HG03457 (cell line): ENCODE measurements around the gene PALLD.
"Not testable (repeated sequence)": the region's sequence is repeated elsewhere in the genome, so short reads cannot be mapped to it uniquely, and the experiment has no call there.

Source experiments
- ATAC-seq: cut with Tn5 transposase; IDR thresholded peaks from one replicate; pipeline ENCODE4 v1.9.1; 2021; ENCODE audit warnings: moderate number of reproducible peaks; ENCODE audit not compliant: unreplicated experiment

PALLD gene

DNA sequence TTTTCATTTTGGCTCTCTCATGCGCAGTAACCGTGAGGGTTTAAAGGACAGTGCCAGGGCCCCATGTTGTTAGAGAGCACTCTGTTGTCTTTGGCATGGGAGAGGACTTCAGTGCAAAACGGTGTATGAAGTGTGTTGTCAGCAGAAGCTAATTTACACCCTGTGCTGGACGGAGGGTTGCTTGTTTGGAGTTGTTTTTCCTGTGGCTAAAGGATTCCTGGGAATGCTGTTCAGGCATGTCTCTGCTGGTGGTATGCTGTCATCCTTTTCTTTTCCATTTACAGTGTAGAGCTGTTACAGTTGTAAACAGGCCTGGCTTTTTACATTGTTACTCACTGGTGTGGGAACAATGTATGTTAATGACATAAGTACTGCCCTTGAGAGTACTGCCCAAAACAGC is 306.9 kb downstream of the PALLD start:
- ATAC-seq, result no peak

- no peak for ATAC-seq
These were observed 307.3 kb downstream of the PALLD start for GRCh38 chr4:168804146-168804545.

DNA sequence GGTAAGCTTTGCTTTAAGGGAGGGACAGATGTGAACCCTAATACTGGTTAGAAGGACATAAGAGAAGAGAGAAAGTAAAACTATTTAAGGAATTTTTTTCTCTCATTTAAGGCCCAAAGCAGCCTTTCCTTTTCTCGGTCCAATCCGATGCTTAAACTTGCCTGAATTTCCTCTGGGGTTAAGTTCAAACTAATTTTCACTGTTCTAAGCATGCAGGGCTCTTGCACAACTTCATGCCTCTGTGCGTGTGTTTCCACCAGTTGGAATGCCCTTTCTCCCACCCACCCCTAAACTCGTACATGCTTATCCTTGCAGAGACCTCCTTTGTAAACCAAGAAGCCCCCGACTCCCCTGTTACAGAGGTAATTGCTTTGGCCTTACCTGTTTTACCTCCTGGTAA is 308.5 kb downstream of the PALLD start:
- ATAC-seq, result no peak

- not testable (repeated sequence) for ATAC-seq
These were observed 309.4 kb downstream of the PALLD start for GRCh38 chr4:168806247-168806646.

DNA sequence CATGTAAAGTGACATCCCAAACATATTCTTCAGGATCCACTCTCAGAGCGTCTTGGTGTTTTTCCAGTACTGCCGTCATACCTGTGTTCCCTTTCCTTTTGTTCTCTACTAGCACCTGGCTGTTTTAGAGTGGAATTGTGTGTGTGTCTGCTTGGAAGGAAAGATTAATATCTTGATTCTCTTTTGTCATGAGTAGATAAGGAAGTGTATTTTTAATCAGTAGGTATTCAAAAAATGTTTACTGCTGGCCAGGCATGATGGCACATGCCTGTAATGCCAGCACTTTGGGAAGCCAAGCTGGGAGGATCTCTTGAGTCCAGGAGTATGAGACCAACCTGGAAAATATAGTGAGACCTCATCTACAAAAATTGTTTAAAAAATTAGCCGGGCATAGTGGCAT is 314.4 kb downstream of the PALLD start:
- ATAC-seq, result no peak

- ATAC-seq, result no peak
These were observed 315.2 kb downstream of the PALLD start for GRCh38 chr4:168811786-168812651.

DNA sequence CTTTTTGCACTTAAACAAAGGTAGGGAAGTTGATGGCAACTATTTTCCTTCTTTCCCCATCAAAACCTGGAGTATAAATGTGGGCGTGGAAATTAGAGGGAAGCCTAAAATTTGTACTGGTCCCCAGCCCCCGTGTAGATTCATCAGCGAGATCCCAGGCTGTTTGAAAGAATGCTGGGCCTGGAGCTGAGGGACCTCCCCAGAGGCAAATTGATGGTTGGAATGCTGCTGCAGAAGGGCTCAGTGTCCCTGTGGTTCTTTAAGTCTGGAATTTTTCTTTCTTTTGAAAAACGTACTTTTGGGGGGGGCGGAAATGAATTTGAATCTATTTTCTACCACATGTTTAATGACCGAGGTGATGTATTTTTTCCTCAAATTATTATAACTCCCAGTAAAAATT is 316.0 kb downstream of the PALLD start:
- ATAC-seq, result no peak

GRCh38 chr4:168813890-168814289 is 317.0 kb downstream of the PALLD start:
- ATAC-seq, result no peak

DNA sequence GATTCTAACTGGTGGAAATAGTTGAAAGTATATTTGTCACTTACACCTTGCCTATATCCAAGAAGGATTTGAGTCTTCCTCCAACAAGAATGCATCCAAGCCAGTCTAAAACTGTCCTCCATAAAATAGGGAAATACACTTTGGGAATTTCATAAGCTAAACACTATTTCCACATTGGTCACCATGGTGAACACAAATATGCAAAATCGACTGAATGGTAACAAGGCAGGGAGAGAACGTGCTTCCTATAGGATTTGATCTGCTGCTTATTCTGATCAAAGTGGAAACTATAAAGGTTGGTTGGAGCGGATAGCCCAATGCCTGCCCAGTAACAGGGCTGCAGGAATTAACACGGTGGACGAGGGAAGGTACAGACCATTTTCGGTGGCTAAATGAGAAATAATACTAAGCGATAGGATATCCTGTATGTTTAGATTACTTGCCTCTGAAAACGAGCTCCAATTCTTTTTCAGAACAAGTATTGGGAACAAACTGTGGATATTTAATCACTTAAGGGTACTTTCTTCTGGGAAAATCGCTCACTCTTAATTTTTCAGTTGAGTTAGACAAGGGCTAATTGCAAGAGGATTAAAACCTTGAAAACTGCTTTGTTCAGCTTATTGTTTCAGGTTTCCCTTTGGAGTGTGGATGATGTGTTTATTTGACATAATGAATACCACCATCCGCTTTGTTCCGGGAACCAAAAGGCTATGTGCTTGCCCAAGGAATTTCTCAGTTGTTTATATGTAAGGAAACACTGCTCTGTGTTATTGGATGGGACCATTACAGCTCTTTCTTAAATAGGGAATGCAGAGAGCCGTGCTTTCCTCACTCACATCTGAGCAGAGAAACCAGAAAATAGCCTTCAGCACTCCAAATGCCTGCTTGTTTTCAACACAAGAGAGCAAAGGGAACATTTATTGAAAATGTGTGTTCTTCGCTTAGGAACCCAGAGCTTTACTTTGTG is 318.8 kb downstream of the PALLD start:
- ATAC-seq, result no peak

DNA sequence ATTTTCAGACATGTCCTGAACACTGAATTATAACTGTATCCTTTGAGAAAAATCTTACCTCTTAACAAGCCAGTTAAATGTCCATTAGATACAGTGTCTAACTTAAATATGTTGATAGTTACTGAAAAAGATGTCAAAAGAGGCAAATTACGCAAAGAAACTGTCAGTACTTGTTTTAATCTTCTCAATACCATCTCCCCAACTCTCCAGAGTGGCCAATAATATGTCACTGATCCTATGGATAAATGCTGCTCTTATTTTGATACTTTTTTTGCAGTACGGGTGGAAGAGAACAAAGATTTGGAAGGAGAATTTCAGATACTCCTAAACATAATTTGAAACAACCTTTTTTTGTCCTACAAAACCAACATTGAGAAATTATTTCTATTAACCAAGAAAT is 320.5 kb downstream of the PALLD start:
- ATAC-seq, result no peak

- no peak for ATAC-seq
These were observed 325.6 kb downstream of the PALLD start for GRCh38 chr4:168822481-168822880.

DNA sequence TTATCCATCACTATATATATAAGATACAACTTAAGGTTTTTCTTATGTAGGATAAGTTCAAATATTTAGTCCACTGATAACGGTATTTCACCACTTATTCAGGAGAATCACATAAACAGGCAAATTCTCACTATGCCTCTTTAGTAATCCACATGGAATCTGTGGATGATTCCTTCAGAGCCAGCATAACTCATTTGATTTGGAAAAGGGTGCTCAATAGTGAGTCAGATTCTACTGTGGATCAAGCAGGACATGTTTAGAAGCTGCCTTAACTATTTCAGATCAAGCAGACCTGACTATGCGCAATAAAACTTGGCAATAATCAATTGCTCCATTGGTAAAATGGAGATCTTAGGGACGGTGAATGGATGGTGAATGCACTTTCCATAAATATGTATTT is 329.1 kb downstream of the PALLD start:
- ATAC-seq, result no peak

DNA sequence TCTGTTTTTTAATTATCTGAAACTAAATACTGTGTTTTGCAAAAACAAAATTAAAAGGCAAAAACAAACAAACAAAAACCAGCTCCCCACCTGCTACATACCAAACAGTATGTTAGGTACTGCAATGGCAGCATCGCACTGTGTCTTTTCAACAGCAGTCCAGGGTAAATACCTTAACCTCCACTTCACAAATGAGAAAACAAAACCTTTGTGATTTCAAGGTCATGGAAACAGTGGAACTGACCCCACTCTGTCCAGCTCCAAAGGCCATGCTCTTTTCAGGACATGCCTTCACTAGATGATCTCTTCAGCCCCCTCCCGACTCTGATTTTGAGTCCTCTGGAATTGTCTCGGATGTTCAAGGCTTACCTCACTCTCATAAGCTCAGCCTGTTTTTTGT is 329.8 kb downstream of the PALLD start:
- ATAC-seq, result no peak

- ATAC-seq, result no peak
These were observed 334.1 kb downstream of the PALLD start for GRCh38 chr4:168830777-168831512.

- ATAC-seq, result no peak
These were observed 334.7 kb downstream of the PALLD start for GRCh38 chr4:168831585-168831918.

GRCh38 chr4:168831919-168832762 is 335.3 kb downstream of the PALLD start:
- ATAC-seq, result peak; percentile 91

DNA sequence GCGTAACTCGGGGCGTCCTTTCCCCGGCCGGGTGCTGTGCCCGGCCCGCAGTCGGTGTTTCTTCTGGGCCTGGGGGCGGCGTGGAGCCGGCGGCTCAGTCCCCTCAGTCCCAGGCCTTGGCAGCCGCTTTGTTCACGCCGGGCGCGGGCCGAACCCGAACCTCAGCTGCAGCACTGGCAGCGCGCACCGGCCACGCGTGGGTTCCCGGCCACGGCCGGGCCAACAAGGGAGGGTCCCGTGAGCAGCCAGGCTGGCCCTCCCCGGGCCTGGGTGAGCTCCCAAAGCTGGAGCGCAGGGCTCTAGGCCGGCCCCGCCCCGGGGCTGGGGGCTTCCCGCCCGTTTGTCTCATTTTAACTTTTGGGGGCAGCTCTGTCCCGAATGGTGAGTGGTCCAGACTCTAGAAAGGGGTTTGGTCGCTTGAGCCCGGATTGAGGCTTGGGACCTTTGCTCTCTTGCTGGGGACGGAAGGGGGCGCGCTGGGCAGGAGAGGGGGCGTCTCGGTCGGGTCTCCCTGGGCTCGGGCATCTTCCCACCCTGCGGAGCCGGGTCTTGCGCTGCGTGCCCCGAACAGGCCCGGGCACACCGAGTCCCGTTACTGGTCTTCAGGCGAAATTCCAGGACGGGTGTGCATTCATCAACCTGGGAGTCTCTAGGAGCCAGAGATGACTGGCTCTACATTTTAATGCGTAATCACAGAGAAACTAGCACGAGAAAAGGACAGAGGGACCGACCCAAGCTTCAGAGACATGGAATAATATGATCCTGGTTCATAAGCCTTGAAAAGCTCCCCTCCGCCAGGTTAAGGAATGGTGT is 336.1 kb downstream of the PALLD start:
- no peak for ATAC-seq

- no peak for ATAC-seq
These were observed 337.0 kb downstream of the PALLD start for GRCh38 chr4:168833881-168834280.

DNA sequence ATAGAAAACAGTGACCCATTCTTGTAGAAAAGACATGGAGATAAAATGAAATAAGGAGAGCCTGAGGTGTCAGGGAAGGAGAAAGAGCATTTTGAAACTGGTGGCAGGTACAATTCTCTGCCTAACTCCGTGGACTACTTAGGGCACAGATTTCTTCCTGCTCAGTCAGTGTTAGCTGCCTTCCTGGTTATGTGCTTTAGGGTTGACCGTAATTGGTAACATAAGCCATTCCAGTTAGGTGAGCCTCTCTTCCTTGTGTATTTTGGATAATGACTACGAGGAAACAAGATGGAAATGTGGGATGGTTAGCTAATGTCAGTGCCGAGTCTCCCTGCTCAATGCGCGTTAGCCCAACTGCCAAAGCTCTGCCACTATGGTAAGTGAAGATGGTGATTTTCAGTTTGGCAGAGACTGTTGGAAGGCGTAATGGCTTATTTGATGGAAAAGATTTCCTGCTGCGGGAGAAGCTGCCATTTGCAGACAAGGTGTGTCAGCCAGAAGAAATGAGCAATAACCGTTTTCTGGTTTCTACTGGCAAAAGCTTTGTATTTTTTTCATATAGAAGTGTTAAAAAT is 339.1 kb downstream of the PALLD start:
- no peak for ATAC-seq
